H9 (cell line): ENCODE measurements around the gene VDR. TPM values are rescaled to one million over a fixed set of nuclear protein-coding genes. Genes with fewer than 3 reads are reported as not detected.

ENCODE experiments used
- DNase-seq: peaks from one replicate; pipeline ENCODE4 v3.0.0-alpha.2; 2017
- H2AFZ ChIP-seq: one replicate; pipeline ENCODE4 v1.6.1; 2013; ENCODE audit warnings: mild to moderate bottlenecking, low read length, control low read depth, moderate library complexity
- H2AK5ac ChIP-seq: 2 replicates; pipeline ENCODE4 v1.6.1; 2013; ENCODE audit warnings: low read length, control low read depth, mixed read lengths; ENCODE audit not compliant: insufficient read length
- H2BK120ac ChIP-seq: one replicate; pipeline ENCODE4 v1.6.1; 2013; ENCODE audit warnings: low read depth, mild to moderate bottlenecking, low read length, control low read depth, inconsistent platforms; ENCODE audit not compliant: poor library complexity, severe bottlenecking
- H2BK12ac ChIP-seq: 2 replicates; pipeline ENCODE4 v1.6.1; 2013; ENCODE audit warnings: low read length, control low read depth, mixed read lengths, low read depth; ENCODE audit not compliant: insufficient read length
- H2BK15ac ChIP-seq: 2 replicates; pipeline ENCODE4 v1.6.1; 2013; ENCODE audit warnings: low read depth, low read length, control low read depth
- H2BK20ac ChIP-seq: one replicate; pipeline ENCODE4 v1.6.1; 2013; ENCODE audit warnings: low read depth, mild to moderate bottlenecking, low read length, control low read depth, inconsistent platforms; ENCODE audit not compliant: poor library complexity, severe bottlenecking
- H2BK5ac ChIP-seq: 2 replicates; pipeline ENCODE4 v1.6.1; 2013; ENCODE audit warnings: low read length, control low read depth, mixed read lengths; ENCODE audit not compliant: insufficient read length
- H3K14ac ChIP-seq: 2 replicates; pipeline ENCODE4 v1.6.1; 2013; ENCODE audit warnings: low read length, control low read depth; ENCODE audit not compliant: insufficient read depth
- H3K18ac ChIP-seq: 2 replicates; pipeline ENCODE4 v1.6.1; 2013; ENCODE audit warnings: low read depth, mild to moderate bottlenecking, mixed read lengths, low read length, control low read depth; ENCODE audit not compliant: insufficient read length
- H3K23ac ChIP-seq: 2 replicates; pipeline ENCODE4 v1.6.1; 2013; ENCODE audit warnings: low read length, control low read depth, mixed read lengths, low read depth; ENCODE audit not compliant: insufficient read length
- H3K23me2 ChIP-seq: 2 replicates; pipeline ENCODE4 v1.6.1; 2013; ENCODE audit warnings: low read depth, mild to moderate bottlenecking, mixed read lengths, low read length, control low read depth; ENCODE audit not compliant: insufficient read length, poor library complexity, severe bottlenecking
- H3K27ac ChIP-seq: 2 replicates; pipeline ENCODE4 v1.5.1; 2013; ENCODE audit warnings: low read length, control low read depth, mixed read lengths, low read depth; ENCODE audit not compliant: insufficient read length
- H3K27me3 ChIP-seq: 2 replicates; pipeline ENCODE4 v1.6.1; 2013; ENCODE audit warnings: low read length, control low read depth, inconsistent platforms; ENCODE audit not compliant: insufficient read depth
- H3K4ac ChIP-seq: 2 replicates; pipeline ENCODE4 v1.6.1; 2013; ENCODE audit warnings: low read depth, mild to moderate bottlenecking, control low read depth, inconsistent platforms, low read length, moderate library complexity
- H3K4me1 ChIP-seq: 2 replicates; pipeline ENCODE4 v1.6.1; 2013; ENCODE audit warnings: low read length, control low read depth, inconsistent platforms; ENCODE audit not compliant: insufficient read depth
- H3K4me2 ChIP-seq: 2 replicates; pipeline ENCODE4 v1.6.1; 2013; ENCODE audit warnings: low read length, control low read depth, mixed read lengths; ENCODE audit not compliant: insufficient read length, insufficient read depth
- H3K56ac ChIP-seq: 2 replicates; pipeline ENCODE4 v1.6.1; 2013; ENCODE audit warnings: low read depth, mild to moderate bottlenecking, mixed read lengths, low read length, control low read depth; ENCODE audit not compliant: insufficient read length
- H3K79me1 ChIP-seq: 2 replicates; pipeline ENCODE4 v1.6.1; 2013; ENCODE audit warnings: low read depth, mild to moderate bottlenecking, moderate library complexity, low read length, control low read depth, inconsistent platforms; ENCODE audit not compliant: insufficient read depth, poor library complexity, severe bottlenecking
- H3K79me2 ChIP-seq: 2 replicates; pipeline ENCODE4 v1.6.1; 2013; ENCODE audit warnings: low read length, control low read depth, inconsistent platforms; ENCODE audit not compliant: insufficient read depth
- H3K9ac ChIP-seq: 2 replicates; pipeline ENCODE4 v1.6.1; 2013; ENCODE audit warnings: low read length, control low read depth, mixed read lengths; ENCODE audit not compliant: insufficient read length; ENCODE audit errors: extremely low read depth
- H3K9me3 ChIP-seq: one replicate; pipeline ENCODE4 v1.6.1; 2013; ENCODE audit warnings: low read depth, low read length, inconsistent platforms; ENCODE audit not compliant: control insufficient read depth
- H3T11ph ChIP-seq: one replicate; pipeline ENCODE4 v1.6.1; 2013; ENCODE audit warnings: mild to moderate bottlenecking, low read length, control low read depth, inconsistent platforms
- H4K20me1 ChIP-seq: one replicate; pipeline ENCODE4 v1.6.1; 2013; ENCODE audit not compliant: control insufficient read depth, insufficient read length, insufficient read depth
- H4K5ac ChIP-seq: 2 replicates; pipeline ENCODE4 v1.6.1; 2013; ENCODE audit warnings: low read depth, mild to moderate bottlenecking, mixed read lengths, low read length, control low read depth; ENCODE audit not compliant: insufficient read length
- H4K8ac ChIP-seq: replicated peaks from 2 replicates; pipeline ENCODE4 v1.6.1; 2013; ENCODE audit warnings: low read length, control low read depth, mixed read lengths, low read depth; ENCODE audit not compliant: insufficient read length
- H4K91ac ChIP-seq: 2 replicates; pipeline ENCODE4 v1.6.1; 2013; ENCODE audit warnings: low read depth, mild to moderate bottlenecking, moderate library complexity, mixed read lengths, low read length, control low read depth; ENCODE audit not compliant: insufficient read length
- H3K27ac Mint-ChIP-seq, 3 experiments: 2 replicates in 2 of 3; 3 replicates in 1 of 3; pipeline ENCODE4 v1.8.0; 2020 to 2021; ENCODE audit warnings: mixed read lengths in 3 of 3, mild to moderate bottlenecking in 1 of 3, moderate library complexity in 1 of 3
- H3K27me3 Mint-ChIP-seq: 2 replicates; pipeline ENCODE4 v1.8.0; 2021; ENCODE audit warnings: low read depth, mild to moderate bottlenecking, moderate library complexity, mixed read lengths
- H3K36me3 Mint-ChIP-seq, 3 experiments: 2 replicates in 2 of 3; 3 replicates in 1 of 3; pipeline ENCODE4 v1.8.0; 2020 to 2021; ENCODE audit warnings: low read depth in 3 of 3, mixed read lengths in 3 of 3; ENCODE audit not compliant: insufficient read depth in 1 of 3
- H3K4me1 Mint-ChIP-seq, 2 experiments: 2 replicates each; pipeline ENCODE4 v1.8.0; 2020; ENCODE audit warnings: mixed read lengths in 2 of 2
- H3K4me3 Mint-ChIP-seq, 2 experiments: 2 replicates in 1 of 2; 3 replicates in 1 of 2; pipeline ENCODE4 v1.8.0; 2020 to 2021; ENCODE audit warnings: mild to moderate bottlenecking in 2 of 2, mixed read lengths in 2 of 2, moderate library complexity in 1 of 2
- H3K9me3 Mint-ChIP-seq, 2 experiments: 2 replicates in 1 of 2; 3 replicates in 1 of 2; pipeline ENCODE4 v1.8.0; 2020; ENCODE audit warnings: mild to moderate bottlenecking in 2 of 2, mixed read lengths in 2 of 2, moderate library complexity in 1 of 2
- WGBS: extraction: QIAGEN DNeasy Blood & Tissue Kit; methylation state at CpG from one replicate; pipeline ENCODE4 v1.1.7; 2013; ENCODE audit warnings: missing lambda C conversion rate, low lambda C conversion rate, mixed read lengths; ENCODE audit not compliant: insufficient read length; ENCODE audit errors: extremely low coverage; 5-methylcytosine and 5-hydroxymethylcytosine counted together
- total RNA-seq: library from RNA; stranded (reverse); gene quantifications from 2 replicates; pipeline ENCODE4 v1.2.1, GENCODE V29; 2021
- TF ChIP-seq, protein P1 (sequence below): fragments of 200-600 bp; sonication (generic); conservative IDR thresholded peaks from 3 replicates; pipeline ENCODE4 v1.8.0; 2021; ENCODE audit warnings: antibody characterized with exemption, mild to moderate bottlenecking

Gene VDR
- total RNA-seq, 1 experiment from 2014 or later, result 0.61 TPM

DNA sequence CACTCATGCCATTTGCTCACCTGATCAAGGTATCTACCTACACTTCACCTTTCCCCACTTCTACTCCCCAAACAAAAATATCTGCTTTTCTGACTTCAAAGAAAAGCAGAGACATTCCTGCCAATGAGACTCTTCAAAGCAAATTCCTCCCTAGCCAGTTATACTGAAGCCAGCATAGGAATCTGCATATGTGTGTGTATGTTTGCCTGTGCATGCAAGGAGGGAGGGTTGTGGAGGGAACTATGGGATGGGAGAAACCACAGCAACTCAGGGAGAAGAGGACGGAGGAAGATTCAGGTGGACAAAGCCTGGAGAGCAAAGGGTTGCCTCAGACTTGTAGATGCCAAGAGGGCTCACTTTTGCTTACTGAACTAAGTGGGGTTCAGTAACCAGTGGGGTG is 26.4 kb upstream of the VDR start:
- H3K27me3 Mint-ChIP-seq, result peaks cover 33% of the 10 kb centered on the region
- no CpG with 5 or more reads among the region's 1 CpG for WGBS
- H2BK15ac ChIP-seq, result no peak overlapping the region

More for the DNA sequence above, 26.4 kb upstream of the VDR start:
- Mint-ChIP-seq H3K36me3 (no peaks in the 10 kb centered on the region), H3K9me3 (no peaks in the 10 kb centered on the region), H3K4me1 (peaks cover 0 to 4% of the 10 kb centered on the region in 2 experiments; a peak in 1 of 4 replicates), H3K27ac (no peak overlapping the region; a peak in 1 of 7 replicates), H3K4me3 (no peak overlapping the region)
- Histone ChIP-seq H3K18ac (no peak overlapping the region), H3K79me1 (no peaks in the 10 kb centered on the region), H2BK120ac (no peak overlapping the region), H3K4me2 (no peak overlapping the region), H2BK12ac (no peak overlapping the region), H3K9ac (no peak overlapping the region), H3K27me3 (no peaks in the 10 kb centered on the region), H4K8ac (no peak overlapping the region), H2AK5ac (no peak overlapping the region), H3K56ac (no peak overlapping the region), H3K14ac (no peak overlapping the region), H3K27ac (no peak overlapping the region), H3K4ac (no peak overlapping the region), H3K9me3 (no peaks in the 10 kb centered on the region), H4K20me1 (no peaks in the 10 kb centered on the region), H4K91ac (no peak overlapping the region), H2BK5ac (no peak overlapping the region), H2BK20ac (no peak overlapping the region), H3T11ph (no peak overlapping the region), H3K23me2 (no peaks in the 10 kb centered on the region), H2AFZ (no peak overlapping the region), H3K23ac (no peak overlapping the region), H4K5ac (no peak overlapping the region), H3K4me1 (no peaks in the 10 kb centered on the region), H3K79me2 (no peaks in the 10 kb centered on the region)
- TF ChIP-seq, protein P1, sequence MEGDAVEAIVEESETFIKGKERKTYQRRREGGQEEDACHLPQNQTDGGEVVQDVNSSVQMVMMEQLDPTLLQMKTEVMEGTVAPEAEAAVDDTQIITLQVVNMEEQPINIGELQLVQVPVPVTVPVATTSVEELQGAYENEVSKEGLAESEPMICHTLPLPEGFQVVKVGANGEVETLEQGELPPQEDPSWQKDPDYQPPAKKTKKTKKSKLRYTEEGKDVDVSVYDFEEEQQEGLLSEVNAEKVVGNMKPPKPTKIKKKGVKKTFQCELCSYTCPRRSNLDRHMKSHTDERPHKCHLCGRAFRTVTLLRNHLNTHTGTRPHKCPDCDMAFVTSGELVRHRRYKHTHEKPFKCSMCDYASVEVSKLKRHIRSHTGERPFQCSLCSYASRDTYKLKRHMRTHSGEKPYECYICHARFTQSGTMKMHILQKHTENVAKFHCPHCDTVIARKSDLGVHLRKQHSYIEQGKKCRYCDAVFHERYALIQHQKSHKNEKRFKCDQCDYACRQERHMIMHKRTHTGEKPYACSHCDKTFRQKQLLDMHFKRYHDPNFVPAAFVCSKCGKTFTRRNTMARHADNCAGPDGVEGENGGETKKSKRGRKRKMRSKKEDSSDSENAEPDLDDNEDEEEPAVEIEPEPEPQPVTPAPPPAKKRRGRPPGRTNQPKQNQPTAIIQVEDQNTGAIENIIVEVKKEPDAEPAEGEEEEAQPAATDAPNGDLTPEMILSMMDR, result no peak
- DNase-seq, result no peak
